Measurements from ENCODE around the gene OST4.

Gene OST4

DNA sequence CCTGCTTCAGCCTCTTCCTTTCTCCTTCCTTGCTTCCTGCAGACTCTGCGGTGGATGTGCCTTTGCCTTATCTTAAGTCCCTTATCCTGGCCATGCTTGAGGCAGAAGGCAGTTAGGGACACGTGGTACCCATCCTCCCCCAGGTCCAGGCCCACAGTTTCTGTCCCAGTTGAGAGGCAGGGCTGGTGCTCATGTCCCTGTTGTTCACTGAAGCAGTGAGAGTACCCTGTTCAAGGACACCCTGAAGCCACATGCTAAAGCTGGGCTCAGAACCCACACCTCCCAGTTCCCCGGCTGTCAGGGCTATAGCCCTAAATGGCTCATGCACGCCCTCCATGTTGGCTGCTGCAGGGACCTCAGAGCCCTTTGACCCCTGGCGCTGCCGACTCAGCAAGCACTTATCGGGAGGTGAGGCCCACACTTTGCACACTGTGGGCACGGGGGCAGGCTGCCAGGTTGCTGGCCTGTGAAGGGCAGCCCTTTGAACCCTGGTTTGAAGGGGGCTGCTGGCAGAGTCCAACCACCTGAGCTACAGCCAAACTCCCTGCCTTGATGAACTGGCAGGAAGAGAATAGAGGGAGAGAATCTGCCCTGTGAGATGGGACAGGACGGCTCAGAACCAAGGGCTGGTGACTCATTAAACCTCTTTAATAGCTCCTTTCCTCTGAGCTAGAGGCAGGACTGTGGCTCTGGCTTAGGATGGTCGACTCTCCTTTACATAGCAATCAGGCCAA lies 21.4 kb upstream of the OST4 start:
- peak; percentile 38 for DNase-seq

- DNase-seq = no peak
Observed at GRCh38 chr2:27091746-27092695, 20.6 kb upstream of the OST4 start.

DNA sequence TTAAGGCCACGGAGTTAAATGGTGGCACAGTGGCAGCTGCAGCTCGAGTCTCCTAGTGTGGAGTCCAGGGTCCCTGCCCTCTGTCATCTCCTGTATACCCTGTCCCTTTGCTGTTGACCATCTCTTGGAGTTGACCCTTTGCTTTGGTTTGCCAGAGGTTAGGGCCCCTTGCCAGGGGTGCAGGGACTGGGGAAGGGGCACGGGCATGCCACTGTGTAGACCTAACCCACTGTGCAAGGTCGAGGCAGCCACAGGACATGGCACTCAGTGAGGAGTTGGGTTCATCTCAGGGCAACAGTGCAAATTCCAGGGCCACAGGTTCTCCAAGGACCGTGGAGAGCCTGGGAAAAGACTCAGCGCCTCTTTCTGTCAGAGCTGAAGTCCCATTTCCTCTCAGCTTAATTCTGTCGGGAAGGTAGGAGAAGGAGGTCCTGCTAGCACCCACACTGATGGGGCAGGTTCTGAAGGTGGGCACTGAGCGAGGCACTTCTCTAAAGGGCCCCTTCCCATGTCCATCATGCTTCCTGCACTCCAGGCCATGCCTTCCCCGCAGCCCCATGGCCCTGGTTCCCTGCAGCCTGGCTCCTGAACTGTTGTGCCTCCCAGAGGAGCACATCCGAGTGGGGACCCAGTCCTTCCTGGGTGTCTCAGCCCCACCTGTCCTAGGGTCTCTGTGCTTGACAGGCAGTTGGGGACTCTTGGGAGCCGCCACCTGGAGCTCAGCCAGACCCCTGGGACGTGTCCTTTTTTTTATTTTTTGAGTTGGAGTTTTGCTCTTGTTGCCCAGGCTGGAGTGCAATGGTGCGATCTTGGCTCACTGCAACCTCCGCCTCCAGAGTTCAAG lies 17.9 kb upstream of the OST4 start:
- DNase-seq = no peak

DNA sequence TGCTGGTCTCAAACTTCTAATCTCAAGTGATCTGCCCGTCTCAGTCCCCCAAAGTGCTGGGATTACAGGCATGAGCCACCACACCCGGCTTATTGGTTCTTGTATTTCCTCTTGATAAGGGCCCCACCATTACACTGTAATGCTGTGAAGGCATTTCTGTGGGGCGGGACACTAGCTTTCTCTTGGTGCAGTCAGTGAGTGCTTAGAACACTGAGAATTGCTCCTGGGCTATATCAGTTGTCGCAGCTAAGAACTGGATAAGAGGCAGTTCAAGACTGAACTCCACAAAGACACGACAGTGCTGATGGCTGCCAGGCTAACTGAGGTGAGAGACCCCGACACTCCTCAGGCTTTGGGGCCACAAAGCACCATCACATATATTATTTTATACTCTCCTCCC lies 17.2 kb upstream of the OST4 start:
- no peak for DNase-seq

GRCh38 chr2:27087823-27088410 lies 16.5 kb upstream of the OST4 start:
- no peak for DNase-seq

GRCh38 chr2:27086724-27087593 lies 15.5 kb upstream of the OST4 start, which contains the start of gene KHK:
KHK (plus strand) TSS chr2:27086772; CDS start chr2:27087260, 488 bp downstream.
- no peak for DNase-seq

- DNase-seq = peak; percentile 99
Observed at GRCh38 chr2:27086090-27086723, 14.8 kb upstream of the OST4 start.

GRCh38 chr2:27085673-27086089 lies 14.2 kb upstream of the OST4 start:
- DNase-seq = peak; percentile 75

GRCh38 chr2:27085062-27085672 lies 13.7 kb upstream of the OST4 start:
- no peak for DNase-seq

DNA sequence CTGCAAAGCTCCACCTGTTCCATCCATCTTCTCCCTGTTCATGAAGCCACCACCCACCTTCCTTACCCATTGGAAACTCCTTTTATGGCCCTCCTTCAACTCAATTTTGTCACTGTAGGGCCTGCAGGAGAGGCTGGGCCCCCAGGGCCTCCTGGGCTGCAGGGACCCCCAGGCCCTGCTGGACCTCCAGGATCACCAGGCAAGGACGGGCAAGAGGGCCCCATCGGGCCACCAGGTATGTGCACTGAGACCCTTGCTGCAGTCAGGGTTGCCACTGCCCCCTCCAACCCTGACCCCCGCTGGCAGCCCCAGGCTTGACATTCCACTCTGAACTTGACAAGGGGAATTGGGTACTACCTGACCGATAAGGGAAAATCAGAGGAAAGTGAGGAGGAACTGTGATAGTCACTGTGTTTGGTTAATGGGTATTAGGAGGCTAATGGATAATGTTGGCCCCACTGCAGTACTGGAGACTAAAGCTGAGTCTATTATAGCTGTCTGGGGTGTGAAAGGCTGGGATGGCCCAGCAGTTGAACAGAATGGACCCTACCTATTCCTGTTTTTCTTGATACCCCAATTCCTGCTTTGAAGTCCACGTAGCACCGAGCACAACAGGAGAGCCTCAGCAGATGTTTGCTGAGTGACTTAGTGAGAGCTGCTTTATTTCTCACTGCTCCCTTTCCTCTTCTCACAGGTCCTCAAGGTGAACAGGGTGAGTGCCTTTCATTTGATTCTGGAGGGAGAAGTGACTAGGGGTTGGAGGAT lies 13.0 kb upstream of the OST4 start:
- DNase-seq = no peak

- DNase-seq = no peak
Observed at GRCh38 chr2:27083410-27084296, 12.2 kb upstream of the OST4 start.

DNA sequence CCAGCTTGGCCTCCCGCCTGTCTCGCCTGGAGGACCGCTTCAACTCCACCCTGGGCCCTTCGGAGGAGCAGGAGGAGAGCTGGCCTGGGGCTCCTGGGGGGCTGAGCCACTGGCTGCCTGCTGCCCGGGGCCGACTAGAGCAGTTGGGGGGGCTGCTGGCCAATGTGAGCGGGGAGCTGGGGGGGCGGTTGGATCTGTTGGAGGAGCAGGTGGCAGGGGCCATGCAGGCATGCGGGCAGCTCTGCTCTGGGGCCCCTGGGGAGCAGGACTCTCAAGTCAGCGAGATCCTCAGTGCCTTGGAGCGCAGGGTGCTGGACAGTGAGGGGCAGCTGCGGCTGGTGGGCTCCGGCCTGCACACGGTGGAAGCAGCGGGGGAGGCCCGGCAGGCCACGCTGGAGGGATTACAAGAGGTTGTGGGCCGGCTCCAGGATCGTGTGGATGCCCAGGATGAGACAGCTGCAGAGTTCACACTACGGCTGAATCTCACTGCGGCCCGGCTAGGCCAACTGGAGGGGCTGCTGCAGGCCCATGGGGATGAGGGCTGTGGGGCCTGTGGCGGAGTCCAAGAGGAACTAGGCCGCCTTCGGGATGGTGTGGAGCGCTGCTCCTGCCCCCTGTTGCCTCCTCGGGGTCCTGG lies 11.4 kb upstream of the OST4 start:
- DNase-seq = no peak

GRCh38 chr2:27081984-27082772 lies 10.7 kb upstream of the OST4 start:
- no peak for DNase-seq

DNA sequence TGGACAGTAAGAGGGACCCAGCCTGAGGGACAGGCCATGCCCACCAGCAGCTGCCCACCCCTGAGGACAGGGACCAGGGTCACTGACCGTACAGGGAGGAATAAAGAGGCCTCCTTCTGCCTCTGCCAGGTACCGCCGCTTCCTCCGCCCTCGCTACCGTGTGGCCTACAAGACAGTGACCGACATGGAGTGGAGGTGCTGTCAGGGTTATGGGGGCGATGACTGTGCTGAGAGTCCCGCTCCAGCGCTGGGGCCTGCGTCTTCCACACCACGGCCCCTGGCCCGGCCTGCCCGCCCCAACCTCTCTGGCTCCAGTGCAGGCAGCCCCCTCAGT lies 9.1 kb upstream of the OST4 start:
- DNase-seq = no peak

GRCh38 chr2:27080140-27080469 lies 8.7 kb upstream of the OST4 start:
- DNase-seq = no peak

GRCh38 chr2:27079233-27080139 lies 8.0 kb upstream of the OST4 start:
- DNase-seq = no peak
